Astrocyte of the cerebellum (primary cell): Measurements from ENCODE around the gene USP24.

Experiments
- DNase-seq: peaks from one replicate; pipeline ENCODE4 v3.0.0-alpha.2; 2011; ENCODE audit warnings: low read depth
- H3K4me3 ChIP-seq: 2 replicates; pipeline ENCODE4 v1.5.1; 2011; ENCODE audit warnings: mild to moderate bottlenecking, low read depth, low read length, moderate library complexity
- in situ Hi-C: cut with HindIII; loops from 2 replicates; pipeline ENCODE4 v1.10.0; 2017; ENCODE audit warnings: low sequenced_read_pairs
- TF ChIP-seq, protein P1 (sequence below): IDR thresholded peaks from 2 replicates; pipeline ENCODE4 v1.5.1; 2012; ENCODE audit warnings: low read length, low read depth, moderate library complexity, mild to moderate bottlenecking; ENCODE audit errors: missing control alignments

USP24 gene

GRCh38 chr1:55216096-55216495, 932 bp upstream of the USP24 start:
- TF ChIP-seq, protein P1, sequence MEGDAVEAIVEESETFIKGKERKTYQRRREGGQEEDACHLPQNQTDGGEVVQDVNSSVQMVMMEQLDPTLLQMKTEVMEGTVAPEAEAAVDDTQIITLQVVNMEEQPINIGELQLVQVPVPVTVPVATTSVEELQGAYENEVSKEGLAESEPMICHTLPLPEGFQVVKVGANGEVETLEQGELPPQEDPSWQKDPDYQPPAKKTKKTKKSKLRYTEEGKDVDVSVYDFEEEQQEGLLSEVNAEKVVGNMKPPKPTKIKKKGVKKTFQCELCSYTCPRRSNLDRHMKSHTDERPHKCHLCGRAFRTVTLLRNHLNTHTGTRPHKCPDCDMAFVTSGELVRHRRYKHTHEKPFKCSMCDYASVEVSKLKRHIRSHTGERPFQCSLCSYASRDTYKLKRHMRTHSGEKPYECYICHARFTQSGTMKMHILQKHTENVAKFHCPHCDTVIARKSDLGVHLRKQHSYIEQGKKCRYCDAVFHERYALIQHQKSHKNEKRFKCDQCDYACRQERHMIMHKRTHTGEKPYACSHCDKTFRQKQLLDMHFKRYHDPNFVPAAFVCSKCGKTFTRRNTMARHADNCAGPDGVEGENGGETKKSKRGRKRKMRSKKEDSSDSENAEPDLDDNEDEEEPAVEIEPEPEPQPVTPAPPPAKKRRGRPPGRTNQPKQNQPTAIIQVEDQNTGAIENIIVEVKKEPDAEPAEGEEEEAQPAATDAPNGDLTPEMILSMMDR: no peak
- in situ Hi-C loops: no loop called here
- no peak for DNase-seq
- H3K4me3 ChIP-seq: peak overlapping the region; percentile 79

DNA sequence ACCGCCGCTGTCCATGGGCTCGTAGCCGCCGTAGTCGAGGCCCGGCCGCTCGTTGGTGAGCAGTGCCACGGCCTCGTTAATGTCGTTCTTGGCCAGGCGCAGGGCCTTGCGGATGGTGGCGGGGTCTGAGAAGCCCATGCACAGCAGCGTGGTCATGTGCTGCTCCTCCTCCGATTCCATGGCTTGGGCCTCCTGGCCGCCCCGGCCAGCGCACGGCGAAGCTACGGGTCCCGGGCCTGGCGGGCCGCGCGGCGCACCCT, 300 bp downstream of the USP24 start:
- DNase-seq: no peak
- H3K4me3 ChIP-seq: peak overlapping the region; percentile 79
- in situ Hi-C loops: no loop called here
- TF ChIP-seq, protein P1: no peak

- in situ Hi-C loops: no loop called here
- TF ChIP-seq, protein P1: no peak
- DNase-seq: no peak
- peak overlapping the region; percentile 79 for H3K4me3 ChIP-seq
These were observed 791 bp downstream of the USP24 start for GRCh38 chr1:55214212-55214933.

GRCh38 chr1:55213885-55214211, 1.3 kb downstream of the USP24 start:
- H3K4me3 ChIP-seq: peak overlapping the region; percentile 79
- DNase-seq: no peak
- TF ChIP-seq, protein P1: no peak
- in situ Hi-C loops: no loop called here

DNA sequence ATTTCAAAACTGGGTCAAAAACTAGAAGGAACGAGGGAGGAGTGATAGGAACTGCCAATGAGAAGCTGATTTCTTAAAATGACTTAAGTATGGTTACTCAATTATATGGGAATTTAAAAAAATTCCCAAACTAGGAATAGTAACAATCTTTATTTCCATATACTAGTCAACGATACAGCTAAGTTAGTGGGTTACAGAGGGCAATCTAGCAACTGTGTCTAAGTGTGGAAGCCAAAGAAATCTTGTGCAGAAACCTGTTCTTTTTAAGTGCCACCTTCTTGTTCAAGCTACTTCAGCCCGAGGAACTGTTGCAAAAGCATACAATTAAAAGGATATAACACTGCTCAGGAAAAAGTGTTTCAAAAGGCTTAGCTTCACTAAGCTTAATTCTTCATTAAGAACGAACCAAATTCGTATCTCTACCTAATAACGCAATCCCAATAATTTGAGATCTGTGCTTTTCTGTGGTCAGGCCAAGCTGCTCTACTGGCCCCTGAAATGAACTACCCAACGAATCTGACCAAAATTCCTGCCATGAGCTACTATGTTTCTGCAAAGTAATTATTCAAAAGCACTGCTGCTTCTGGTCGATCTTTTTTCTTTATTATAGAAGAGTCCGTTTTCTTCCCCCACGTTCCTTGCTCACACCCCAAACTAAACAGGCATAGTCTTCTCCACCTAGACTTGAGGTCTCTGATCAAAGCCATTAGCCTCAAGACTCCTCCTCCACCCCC, 1.8 kb downstream of the USP24 start:
- H3K4me3 ChIP-seq: peak overlapping the region; percentile 79
- TF ChIP-seq, protein P1: no peak
- in situ Hi-C loops: no loop called here
- DNase-seq: no peak

DNA sequence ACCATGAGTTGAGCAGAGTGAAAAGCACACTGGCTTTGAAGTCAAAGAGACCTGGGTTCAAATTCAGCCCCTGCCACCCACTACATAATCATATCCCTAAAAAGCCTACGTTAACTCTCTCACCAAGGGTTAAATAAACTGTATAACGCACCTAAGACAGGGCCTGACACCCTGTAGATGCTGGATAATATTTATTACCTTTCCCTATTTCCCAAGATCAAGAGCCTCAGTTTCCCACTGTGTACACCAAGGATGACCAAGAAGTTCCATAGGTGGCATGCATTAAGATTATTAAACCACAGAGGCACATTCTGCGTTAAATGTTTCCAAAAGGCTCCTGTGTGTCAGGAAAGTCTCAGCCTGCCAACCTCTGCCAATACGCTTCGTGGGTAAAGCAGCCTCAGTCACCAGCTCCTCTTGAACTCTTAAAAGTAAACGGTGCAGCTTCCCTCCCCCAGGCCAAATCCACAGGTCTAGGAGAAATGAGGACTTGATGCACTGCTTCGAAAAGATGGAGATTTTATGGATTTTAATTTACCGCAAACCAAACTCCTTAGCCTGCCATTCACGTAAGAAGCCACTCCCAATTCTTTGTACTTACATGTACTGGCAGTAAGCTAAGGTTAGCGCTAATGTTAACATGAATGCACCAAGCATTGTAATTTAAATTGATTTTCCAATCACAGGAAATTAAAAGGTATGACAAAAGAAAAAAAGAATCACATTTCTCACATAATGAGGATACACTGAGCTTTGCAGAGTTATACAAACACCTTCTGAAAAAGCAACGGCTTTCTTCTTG, 2.6 kb downstream of the USP24 start:
- TF ChIP-seq, protein P1: no peak
- peak overlapping the region; percentile 79 for H3K4me3 ChIP-seq
- DNase-seq: no peak
- in situ Hi-C loops: no loop called here
